Bronchial epithelial cell (primary cell): Measurements from ENCODE around the gene VARS1. TPM values are rescaled to one million over a fixed set of nuclear protein-coding genes. Genes with fewer than 3 reads are reported as not detected.
"Not testable (repeated sequence)": the region's sequence is repeated elsewhere in the genome, so short reads cannot be mapped to it uniquely, and the experiment has no call there.

Experiments used
- DNase-seq: peaks from one replicate; pipeline ENCODE4 v3.0.0-alpha.2; 2010; ENCODE audit warnings: low read depth
- FAIRE-seq: peaks from 2 replicates; lab custom pipeline; 2011; peaks lifted over from hg19 to GRCh38; lab: Jason Lieb, UNC
- H3K27me3 ChIP-seq: 2 replicates; pipeline ENCODE4 v1.5.1; 2011; ENCODE audit warnings: low read length; ENCODE audit not compliant: control insufficient read depth, insufficient read depth
- H3K36me3 ChIP-seq: 2 replicates; pipeline ENCODE4 v1.5.1; 2011; ENCODE audit warnings: low read length; ENCODE audit not compliant: control insufficient read depth, insufficient read depth
- H3K4me3 ChIP-seq: 2 replicates; pipeline ENCODE4 v1.5.1; 2011; ENCODE audit warnings: mild to moderate bottlenecking, low read depth, low read length, control low read depth
- CTCF ChIP-seq: IDR thresholded peaks from 2 replicates; pipeline ENCODE4 v1.5.1; 2011; ENCODE audit warnings: mild to moderate bottlenecking, moderate library complexity, low read length, control low read depth, inconsistent platforms; ENCODE audit not compliant: insufficient read depth, severe bottlenecking
- total RNA-seq: library from RNA; depleted of rRNA; stranded (reverse); fragments of >200 nt; gene quantifications from 2 replicates; pipeline ENCODE4 v1.2.1, GENCODE V29; 2014

The VARS1 gene
- total RNA-seq, 1 donor from 2014 or later, result 53.2 TPM

GRCh38 chr6:31830886-31831335 is 35.4 kb upstream of the VARS1 start:
- FAIRE-seq (no peak), DNase-seq (no peak)
- no peak for TF ChIP-seq CTCF
- Histone ChIP-seq H3K27me3 (no peaks in the 10 kb centered on the region), H3K4me3 (peak overlapping the region; percentile 86), H3K36me3 (no peaks in the 10 kb centered on the region)

GRCh38 chr6:31829633-31830283 is 34.2 kb upstream of the VARS1 start:
- FAIRE-seq (no peak), DNase-seq (peak; percentile 65)
- TF ChIP-seq CTCF, result peak; percentile 10
- H3K27me3 ChIP-seq, result no peaks in the 10 kb centered on the region
- no peaks in the 10 kb centered on the region for H3K36me3 ChIP-seq
- peak overlapping the region; percentile 86 for H3K4me3 ChIP-seq

GRCh38 chr6:31827286-31828079 is 31.9 kb upstream of the VARS1 start, which contains the start of gene HSPA1B:
TSS of gene HSPA1B (plus strand) at chr6:31827738. CDS start at chr6:31827951, 213 bp downstream.
- Histone ChIP-seq H3K4me3 (peak within 1 kb of the TSS; percentile 83), H3K36me3 (no peaks in the 10 kb centered on the region), H3K27me3 (no peaks in the 10 kb centered on the region)
- no peak for FAIRE-seq
- peak; percentile 99 for DNase-seq
- no peak for TF ChIP-seq CTCF

GRCh38 chr6:31826793-31827285 is 31.3 kb upstream of the VARS1 start:
- DNase-seq (no peak), FAIRE-seq (no peak)
- Histone ChIP-seq H3K4me3 (peak overlapping the region; percentile 34), H3K27me3 (no peaks in the 10 kb centered on the region), H3K36me3 (no peaks in the 10 kb centered on the region)
- no peak for TF ChIP-seq CTCF

GRCh38 chr6:31825553-31825952 is 30.0 kb upstream of the VARS1 start:
- DNase-seq (no peak), FAIRE-seq (no peak)
- no peaks in the 10 kb centered on the region for H3K27me3 ChIP-seq
- H3K36me3 ChIP-seq, result no peaks in the 10 kb centered on the region
- H3K4me3 ChIP-seq, result no peak overlapping the region
- TF ChIP-seq CTCF, result no peak

- not testable (repeated sequence) for H3K4me3 ChIP-seq, DNase-seq, H3K27me3 ChIP-seq, FAIRE-seq, H3K36me3 ChIP-seq
Observed at GRCh38 chr6:31823592-31824196, 28.1 kb upstream of the VARS1 start.
